Mesodermal cell (in vitro differentiated cells): ENCODE measurements around the gene ZC3H4.
A peak's percentile ranks its signal among the peaks of the same experiment; 100 is the strongest.
"Not testable (repeated sequence)": the region's sequence is repeated elsewhere in the genome, so short reads cannot be mapped to it uniquely, and the experiment has no call there.

ENCODE experiments used
- H3K27ac ChIP-seq: 2 replicates; pipeline ENCODE4 v1.7.0; 2013; ENCODE audit warnings: mild to moderate bottlenecking, low read depth, low read length, moderate library complexity; ENCODE audit not compliant: severe bottlenecking
- H3K36me3 ChIP-seq: 2 replicates; pipeline ENCODE4 v1.7.1; 2013; ENCODE audit warnings: mild to moderate bottlenecking, low read length, moderate library complexity; ENCODE audit not compliant: control insufficient read depth, insufficient read depth
- H3K4me1 ChIP-seq: one replicate; pipeline ENCODE4 v1.7.1; 2013; ENCODE audit warnings: mild to moderate bottlenecking, low read length; ENCODE audit not compliant: insufficient read depth, control insufficient read depth, poor library complexity, severe bottlenecking
- H3K4me3 ChIP-seq: 2 replicates; pipeline ENCODE4 v1.7.0; 2013; ENCODE audit warnings: low read length, control low read depth, mild to moderate bottlenecking; ENCODE audit not compliant: insufficient read depth, poor library complexity, severe bottlenecking; ENCODE audit errors: extremely low read depth
- H3K9me3 ChIP-seq: 2 replicates; pipeline ENCODE4 v1.7.1; 2013; ENCODE audit warnings: mild to moderate bottlenecking, low read length, moderate library complexity; ENCODE audit not compliant: control insufficient read depth
- WGBS, 2 experiments: methylation state at CpG; one replicate each; pipeline ENCODE4 v1.1.5; 2013; ENCODE audit warnings: missing lambda C conversion rate in 2 of 2; ENCODE audit not compliant: insufficient coverage in 2 of 2; 5-methylcytosine and 5-hydroxymethylcytosine counted together

ZC3H4 gene

DNA sequence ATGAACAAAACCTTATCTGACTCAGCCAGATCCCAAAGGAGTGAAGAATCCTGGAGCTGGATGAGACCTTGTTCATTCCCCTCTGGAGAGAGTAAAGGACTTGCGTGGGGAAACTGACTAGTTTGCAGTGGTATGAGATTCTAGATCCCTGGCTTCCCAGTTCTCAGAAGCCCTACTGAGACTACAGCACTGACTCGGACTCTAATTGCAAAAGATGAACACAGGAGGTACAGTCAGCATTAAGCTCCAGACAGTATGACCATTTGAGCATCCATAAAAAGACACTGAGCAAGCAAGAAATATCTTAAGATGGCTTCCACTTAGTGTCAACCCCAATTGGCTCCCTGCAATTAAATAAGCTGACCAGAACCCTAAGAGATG is 6.8 kb downstream of the ZC3H4 start:
- H3K9me3 ChIP-seq = no peaks in the 10 kb centered on the region
- peak overlapping the region; percentile 39 for H3K27ac ChIP-seq
- 86 to 92% methylated on average over 2 of the region's 2 CpGs for WGBS, 2 experiments
- no peak overlapping the region for H3K4me3 ChIP-seq
- peaks cover 20% of the 10 kb centered on the region for H3K4me1 ChIP-seq
- H3K36me3 ChIP-seq = peaks cover 44% of the 10 kb centered on the region

DNA sequence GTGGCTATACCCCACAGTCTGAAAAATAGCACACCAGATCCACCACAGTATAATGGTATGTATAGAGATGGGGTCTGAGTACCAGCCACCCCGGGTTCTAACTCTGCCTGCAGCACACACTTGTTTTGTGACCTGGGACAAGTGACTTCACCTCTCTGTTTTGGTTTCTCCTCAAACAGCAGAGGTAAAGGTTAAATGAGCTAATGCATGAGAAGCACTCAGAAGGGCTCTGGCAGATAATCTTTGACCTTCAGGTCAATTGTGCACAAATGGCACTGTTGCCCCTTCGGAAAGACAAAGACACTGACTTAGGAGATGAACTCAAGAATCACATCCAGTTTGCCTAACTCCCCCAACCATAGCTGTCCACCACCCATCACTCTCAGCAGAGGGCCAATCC is 7.7 kb downstream of the ZC3H4 start:
- Histone ChIP-seq H3K4me1 (peaks cover 20% of the 10 kb centered on the region), H3K9me3 (no peaks in the 10 kb centered on the region), H3K36me3 (peaks cover 41% of the 10 kb centered on the region), H3K4me3 (no peak overlapping the region), H3K27ac (no peak overlapping the region)
- 90 to 100% methylated on average over 1 of the region's 2 CpGs for whole genome bisulfite sequencing, 2 experiments

DNA sequence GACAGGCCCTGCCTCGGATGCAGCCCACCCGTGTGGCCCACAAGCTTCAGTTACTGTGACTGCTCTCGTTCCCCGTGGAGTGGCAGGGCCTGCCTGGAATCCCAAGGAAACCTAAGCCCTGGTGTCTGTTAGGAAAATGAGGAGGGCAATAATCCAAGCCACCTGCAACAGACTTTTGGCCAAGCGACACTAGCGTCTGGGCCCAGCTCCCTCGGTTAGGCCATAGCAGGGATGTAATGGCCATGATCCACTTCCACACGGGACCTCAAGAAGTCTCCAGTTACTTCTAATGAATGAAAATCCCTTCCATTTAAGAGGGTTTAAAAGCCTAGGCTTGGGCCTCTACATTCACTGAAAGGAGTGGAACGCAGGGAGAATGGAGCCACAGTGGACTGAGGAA is 8.9 kb downstream of the ZC3H4 start:
- H3K27ac ChIP-seq = no peak overlapping the region
- peaks cover 41% of the 10 kb centered on the region for H3K36me3 ChIP-seq
- peaks cover 20% of the 10 kb centered on the region for H3K4me1 ChIP-seq
- H3K9me3 ChIP-seq = no peaks in the 10 kb centered on the region
- no peak overlapping the region for H3K4me3 ChIP-seq
- WGBS, 2 experiments = 92 to 97% methylated on average over 7 to 8 of the region's 9 CpGs

DNA sequence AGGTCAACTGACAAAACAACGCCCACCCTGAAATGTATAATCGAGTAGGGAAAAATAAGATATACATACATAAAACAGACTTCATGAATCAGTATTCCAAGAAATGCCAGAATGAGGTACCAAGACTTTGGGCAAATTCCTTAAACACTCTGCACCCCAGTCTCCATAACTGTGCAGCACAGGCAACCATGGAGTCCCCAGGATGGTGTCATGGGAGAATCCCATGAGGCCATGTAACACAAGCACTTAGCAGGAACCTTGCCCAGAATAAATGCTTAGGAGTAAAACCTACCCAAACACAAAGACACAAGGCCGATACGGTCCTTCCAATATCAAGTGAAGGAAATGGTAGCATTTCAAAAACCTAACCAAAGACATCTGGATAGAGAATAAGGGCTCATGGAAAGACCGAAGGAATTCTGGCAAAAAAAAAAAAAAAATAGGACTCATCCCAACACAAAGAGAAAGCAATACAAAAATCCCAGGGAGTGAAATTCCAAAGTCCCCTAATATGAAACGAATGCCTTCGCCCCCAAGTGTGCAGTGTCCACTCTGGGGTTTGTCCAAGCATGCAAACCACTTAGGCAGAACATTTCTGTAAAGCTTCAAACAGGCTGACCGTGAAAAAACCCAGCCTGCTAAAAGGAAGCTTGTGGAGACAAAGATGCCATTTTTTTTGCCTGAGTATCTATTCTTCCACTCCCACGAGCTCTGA is 11.1 kb downstream of the ZC3H4 start:
- peaks cover 53% of the 10 kb centered on the region for H3K36me3 ChIP-seq
- no peak overlapping the region for H3K4me3 ChIP-seq
- peaks cover 12% of the 10 kb centered on the region for H3K4me1 ChIP-seq
- no peaks in the 10 kb centered on the region for H3K9me3 ChIP-seq
- WGBS, 2 experiments = 86 to 89% methylated on average over 4 to 6 of the region's 9 CpGs
- peak overlapping the region; percentile 23 for H3K27ac ChIP-seq

DNA sequence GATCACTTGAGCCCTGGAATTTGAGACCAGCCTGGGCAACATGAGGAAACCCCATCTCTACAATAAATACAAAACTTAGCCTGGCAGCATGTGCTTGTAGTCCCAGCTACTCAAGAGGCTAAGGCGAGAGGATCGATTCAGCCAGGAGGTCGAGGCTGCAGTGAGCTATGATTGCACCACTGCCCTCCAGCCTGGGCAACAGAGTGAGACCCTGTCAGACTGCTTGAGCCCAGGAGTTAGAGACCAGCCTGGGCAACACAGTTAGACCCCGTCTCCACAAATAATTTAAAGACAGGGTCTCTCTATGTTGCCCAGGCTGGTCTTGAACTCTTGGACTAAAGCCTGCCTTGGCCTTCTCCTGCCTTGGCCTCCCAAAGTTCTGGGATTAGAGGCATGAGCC is 12.5 kb downstream of the ZC3H4 start:
- not testable (repeated sequence) for H3K9me3 ChIP-seq, H3K4me3 ChIP-seq, H3K4me1 ChIP-seq, H3K27ac ChIP-seq
- WGBS, 2 experiments = 95 to 96% methylated on average over 4 of the region's 4 CpGs
- peaks cover 56% of the 10 kb centered on the region for H3K36me3 ChIP-seq

DNA sequence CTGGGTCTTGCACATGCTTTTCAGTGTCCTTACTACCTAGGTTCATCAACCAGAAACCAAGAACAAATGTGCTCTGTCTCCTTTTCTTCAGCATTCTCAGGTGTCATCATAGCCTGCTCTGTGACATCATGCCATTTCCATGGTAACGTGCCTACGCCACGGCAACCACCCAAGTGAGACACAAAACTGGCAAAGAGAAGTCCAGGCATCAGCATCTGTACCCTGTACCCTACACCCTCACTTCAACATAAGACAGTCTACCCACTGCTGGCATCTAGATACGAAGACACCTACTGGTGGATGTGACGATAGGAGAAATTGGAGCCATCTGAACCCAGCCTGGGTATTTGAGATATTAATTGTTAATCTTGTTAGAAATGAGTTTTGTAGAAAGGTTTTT is 13.3 kb downstream of the ZC3H4 start:
- Histone ChIP-seq H3K9me3 (no peaks in the 10 kb centered on the region), H3K4me1 (no peaks in the 10 kb centered on the region), H3K27ac (no peak overlapping the region), H3K4me3 (no peak overlapping the region), H3K36me3 (peaks cover 54% of the 10 kb centered on the region)
- 100% methylated on average over 2 to 5 of the region's 5 CpGs for WGBS, 2 experiments

DNA sequence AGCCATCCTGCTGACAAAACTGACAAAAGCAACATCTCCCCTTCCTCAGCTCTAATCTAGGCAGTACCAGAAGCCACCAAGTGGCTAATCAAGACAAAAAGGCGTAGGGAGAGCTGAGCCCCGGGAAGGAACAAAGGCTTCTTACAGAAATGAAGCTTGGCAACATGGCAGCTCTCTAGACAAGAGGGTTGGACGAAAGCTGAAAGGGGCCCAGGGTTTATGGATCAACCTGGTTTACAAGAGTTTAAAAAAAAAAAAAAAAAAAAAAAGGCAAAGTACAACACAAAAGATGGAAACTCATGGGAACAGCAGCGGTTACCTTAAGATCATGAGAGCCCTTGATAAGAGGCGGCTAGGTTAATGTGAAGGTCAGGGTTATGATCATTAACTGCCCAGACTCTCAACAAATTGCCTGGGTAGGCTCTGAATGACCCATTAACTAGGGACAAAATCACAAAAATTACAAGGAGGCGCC is 14.0 kb downstream of the ZC3H4 start:
- WGBS, 2 experiments = 92 to 93% methylated on average over 5 of the region's 6 CpGs
- peaks cover 52% of the 10 kb centered on the region for H3K36me3 ChIP-seq
- H3K27ac ChIP-seq = no peak overlapping the region
- H3K4me1 ChIP-seq = peaks cover 4% of the 10 kb centered on the region
- H3K9me3 ChIP-seq = no peaks in the 10 kb centered on the region
- no peak overlapping the region for H3K4me3 ChIP-seq

DNA sequence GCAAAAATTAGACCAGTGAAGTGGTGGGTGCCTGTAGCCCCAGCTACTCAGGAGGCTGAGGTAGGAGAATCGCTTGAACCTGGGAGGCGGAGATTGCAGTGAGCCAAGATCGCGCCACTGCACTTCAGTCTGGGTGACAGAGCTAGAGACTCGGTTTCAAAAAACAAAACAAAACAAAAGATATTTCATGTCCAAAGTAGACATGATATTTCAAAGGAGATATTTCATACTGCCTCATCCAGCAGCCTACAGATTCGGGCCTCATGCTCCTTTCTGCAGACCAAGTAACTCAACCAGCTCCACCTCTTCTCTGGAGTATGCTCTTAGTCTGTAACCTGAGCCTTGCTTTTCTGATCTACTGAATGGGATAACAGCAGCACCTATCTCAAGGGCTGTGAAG is 15.0 kb downstream of the ZC3H4 start:
- Histone ChIP-seq H3K4me3 (no peak overlapping the region), H3K36me3 (peaks cover 58% of the 10 kb centered on the region), H3K4me1 (peaks cover 5% of the 10 kb centered on the region), H3K9me3 (no peaks in the 10 kb centered on the region), H3K27ac (no peak overlapping the region)
- 96% methylated on average over 5 of the region's 6 CpGs; no CpG with 5 or more reads in 1 of the 2 experiments for WGBS, 2 experiments

DNA sequence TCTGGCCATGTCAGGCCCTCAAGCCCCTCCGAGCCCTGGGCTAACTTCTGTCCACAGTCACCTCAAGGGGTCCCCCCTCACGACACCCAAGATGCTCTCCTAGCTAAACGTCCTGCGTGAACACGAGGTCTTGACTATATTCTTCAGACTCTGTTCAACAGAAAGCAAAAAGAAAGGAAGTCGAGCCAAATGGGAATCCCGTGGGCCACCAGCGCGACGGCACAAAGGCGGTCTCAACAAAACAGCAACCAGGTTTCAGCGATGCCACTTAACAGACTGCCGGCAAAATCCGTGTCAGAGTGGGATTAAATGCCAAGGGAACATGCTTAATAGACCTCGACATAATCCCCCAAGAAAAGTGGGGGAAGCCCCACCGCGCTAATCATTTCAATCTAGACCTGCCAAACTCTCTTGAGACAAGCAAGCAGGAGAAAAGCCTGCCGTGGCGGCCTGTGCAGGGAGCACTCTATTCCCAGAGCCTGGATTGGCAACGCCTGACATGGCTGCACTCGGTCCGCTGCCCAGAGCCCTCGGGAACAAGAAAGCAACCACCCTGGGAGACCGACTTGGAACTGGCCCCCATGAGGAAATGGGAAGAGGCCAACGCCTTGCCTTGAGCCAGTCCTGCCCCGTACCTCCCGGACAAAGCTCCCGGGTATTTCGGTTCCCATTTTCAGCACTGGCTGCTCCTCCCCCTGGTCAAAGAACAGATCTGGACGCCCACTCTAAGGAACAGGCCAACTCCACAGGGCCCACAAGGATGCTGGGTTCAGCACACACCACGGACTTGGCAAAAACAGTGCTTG is 16.0 kb downstream of the ZC3H4 start:
- Histone ChIP-seq H3K4me1 (peaks cover 5% of the 10 kb centered on the region), H3K36me3 (peaks cover 62% of the 10 kb centered on the region), H3K27ac (no peak overlapping the region), H3K9me3 (no peaks in the 10 kb centered on the region), H3K4me3 (no peak overlapping the region)
- 93 to 96% methylated on average over 27 to 31 of the region's 31 CpGs for WGBS, 2 experiments

DNA sequence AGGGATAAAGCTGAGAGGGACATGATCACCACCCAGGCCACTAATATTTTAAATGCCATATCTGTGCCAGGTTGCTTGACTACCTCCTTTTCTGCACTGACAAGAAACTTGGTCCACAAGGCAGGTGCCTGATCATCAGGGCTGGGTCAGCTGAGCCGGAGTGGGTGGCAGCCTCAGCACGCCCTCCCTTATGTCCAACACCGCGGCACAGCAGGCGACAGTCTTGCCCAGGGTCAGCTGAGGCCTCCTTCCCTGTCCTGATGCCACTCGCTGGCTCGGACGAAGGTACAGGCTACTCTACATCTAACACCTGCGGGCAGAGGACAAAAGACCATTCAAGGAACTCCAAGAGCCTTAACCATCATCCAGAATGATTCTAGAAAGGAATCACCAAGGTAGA is 16.9 kb downstream of the ZC3H4 start:
- Histone ChIP-seq H3K4me1 (peaks cover 5% of the 10 kb centered on the region), H3K4me3 (no peak overlapping the region), H3K27ac (no peak overlapping the region), H3K36me3 (peaks cover 64% of the 10 kb centered on the region), H3K9me3 (no peaks in the 10 kb centered on the region)
- 95 to 96% methylated on average over 9 of the region's 9 CpGs for WGBS, 2 experiments
